GM21381 (cell line): Measurements from ENCODE around the gene VSTM4.
A peak's percentile ranks its signal among the peaks of the same experiment; 100 is the strongest.

Source experiments
- ATAC-seq: cut with Tn5 transposase; IDR thresholded peaks from one replicate; pipeline ENCODE4 v1.9.1; 2021; ENCODE audit warnings: mild to moderate bottlenecking, moderate library complexity; ENCODE audit not compliant: unreplicated experiment

VSTM4 gene

DNA sequence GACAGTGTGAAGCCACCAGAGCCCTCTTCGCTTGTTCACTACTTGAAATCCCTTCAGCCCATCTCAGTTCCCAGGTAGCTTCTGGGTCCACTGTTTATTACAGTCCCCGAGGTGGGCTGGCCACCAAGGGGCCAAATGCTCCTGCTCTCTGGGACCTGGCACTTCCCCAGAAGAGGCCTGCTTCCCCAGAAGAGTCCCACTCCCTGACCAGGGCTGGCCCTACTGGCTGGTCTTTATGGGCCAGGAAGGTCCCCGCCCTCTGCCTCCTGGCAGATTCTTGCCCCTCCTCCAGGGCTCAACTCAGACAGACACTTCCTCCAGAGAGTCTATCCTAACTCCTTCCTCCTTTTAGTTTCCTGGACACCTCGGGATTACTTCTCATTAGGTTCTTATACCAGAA, 105.0 kb downstream of the VSTM4 start:
- no peak for ATAC-seq

DNA sequence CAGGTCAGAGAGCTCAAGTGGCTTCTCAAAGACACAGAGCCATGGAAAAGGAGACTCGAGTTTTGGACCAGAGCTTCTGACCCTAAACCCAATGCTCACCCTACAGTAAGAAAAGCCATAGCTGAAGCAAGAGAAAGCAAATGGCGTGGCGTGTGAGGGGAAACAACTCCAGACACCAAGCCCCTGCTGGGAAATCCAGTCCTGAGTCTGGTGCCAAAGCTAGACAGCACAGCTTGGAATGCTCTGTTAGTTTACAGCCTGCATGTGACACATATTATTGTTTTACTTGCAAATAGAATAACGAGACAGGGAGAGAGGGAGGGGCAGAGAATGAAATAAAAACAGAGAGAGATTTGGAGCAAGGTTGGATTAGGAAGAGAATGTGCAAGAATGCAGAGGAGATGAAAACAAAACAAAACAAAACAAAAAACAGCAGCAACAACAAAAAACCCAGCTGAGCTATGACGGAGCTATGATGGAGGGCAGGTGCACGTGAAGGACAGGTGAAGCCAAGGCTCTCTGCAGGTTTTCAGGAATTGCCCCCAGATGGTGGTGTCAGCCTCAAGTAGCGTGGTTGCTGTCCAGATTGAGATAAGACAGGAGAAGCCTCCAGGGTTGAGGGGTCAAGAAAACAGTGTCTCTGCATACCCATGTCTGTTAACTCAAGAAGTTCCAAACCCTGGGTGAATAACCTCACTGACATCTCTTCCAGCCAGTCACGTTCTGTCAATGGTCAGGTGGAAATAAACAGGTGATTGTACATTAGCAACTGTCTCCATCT, 105.9 kb downstream of the VSTM4 start:
- no peak for ATAC-seq

DNA sequence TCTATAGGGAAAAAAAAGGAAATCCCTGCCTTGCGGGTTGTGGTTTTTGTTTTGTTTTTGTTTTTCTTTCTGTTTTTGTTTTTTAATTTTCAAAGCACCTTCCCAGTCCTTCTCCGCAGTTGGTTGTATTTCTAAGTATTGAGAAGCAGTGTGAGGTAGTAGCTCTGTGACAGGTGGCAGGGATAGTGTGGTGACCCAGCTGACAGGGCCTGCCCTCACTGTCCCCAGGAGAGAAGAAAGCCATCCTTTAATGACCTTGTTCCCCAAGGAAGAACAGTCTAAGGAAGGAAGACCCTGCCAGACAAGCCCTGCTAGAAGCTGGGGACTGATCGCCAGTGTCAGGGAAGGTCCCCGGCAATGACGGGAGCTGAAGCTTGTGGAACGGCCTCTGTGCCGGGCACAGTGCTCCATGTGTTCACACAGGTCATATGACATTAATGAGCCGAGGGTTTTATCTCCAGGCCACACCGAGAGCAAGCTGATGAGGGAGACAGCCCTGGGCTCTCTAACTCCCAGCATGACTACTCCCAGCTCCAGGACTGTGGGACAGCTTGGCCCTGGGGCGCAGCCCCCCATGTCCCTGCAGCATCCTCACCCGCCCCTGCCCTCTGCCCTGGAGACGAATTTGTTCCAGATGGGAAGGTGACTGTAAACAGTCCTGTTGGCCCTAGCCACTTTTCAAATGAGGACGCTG, 106.7 kb downstream of the VSTM4 start:
- ATAC-seq: no peak

DNA sequence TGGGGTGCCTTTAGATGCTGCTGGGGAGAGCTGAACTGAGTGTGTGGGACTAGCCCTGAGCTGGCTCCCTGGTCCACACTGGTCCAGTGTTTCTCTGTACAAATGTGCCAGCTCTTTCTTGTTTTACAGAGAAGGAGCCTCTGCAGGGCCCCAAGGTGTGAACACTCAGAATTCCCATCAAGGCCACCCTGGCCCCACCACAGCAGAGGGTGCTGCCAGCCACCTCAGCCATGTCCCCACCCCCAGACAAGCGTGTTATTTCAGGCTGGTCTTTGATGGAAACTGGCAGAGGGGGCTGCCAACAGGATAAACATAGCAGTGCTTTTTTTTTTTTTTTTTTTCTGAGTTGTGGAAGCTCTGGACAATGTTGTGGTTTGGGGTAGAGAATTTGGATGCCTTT, 107.2 kb downstream of the VSTM4 start:
- ATAC-seq: no peak

DNA sequence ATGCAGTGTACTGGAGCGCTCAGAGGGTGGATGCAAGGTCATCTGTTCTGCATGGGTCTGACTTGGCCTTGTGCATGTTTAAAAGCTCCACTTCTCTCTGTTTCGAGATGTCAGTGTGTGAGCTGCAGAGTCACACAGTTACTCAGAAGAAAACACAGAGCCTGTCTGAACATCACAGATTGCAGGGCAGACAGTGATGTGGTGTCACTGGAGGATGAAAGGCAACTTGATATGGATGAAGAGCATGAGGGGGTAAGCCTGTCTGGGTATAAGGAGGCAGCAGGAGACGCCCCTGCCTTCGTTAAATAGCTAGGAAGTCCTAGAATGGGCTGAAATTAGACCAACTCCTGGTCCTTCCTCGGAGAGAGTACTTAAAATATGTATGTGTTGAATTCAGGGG, 108.2 kb downstream of the VSTM4 start:
- ATAC-seq: no peak

DNA sequence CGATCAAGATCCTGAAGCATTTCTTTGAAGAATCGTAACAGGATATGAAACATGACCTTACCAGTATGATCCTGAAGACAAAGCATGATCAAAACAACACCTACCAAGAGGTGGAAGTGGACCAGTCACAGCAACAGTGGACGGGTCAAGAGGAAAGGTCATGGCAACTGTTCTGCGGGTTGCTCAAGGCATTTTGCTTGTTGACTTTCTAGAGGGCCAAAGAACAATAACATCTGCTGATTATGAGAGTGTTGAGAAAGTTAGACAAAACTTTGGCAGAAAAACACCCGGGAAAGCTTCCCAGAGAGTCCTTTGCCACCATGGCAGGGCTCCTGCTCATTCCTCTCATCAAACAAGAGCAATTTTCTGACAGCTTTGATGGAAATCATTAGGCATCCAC, 110.1 kb downstream of the VSTM4 start:
- ATAC-seq: no peak

DNA sequence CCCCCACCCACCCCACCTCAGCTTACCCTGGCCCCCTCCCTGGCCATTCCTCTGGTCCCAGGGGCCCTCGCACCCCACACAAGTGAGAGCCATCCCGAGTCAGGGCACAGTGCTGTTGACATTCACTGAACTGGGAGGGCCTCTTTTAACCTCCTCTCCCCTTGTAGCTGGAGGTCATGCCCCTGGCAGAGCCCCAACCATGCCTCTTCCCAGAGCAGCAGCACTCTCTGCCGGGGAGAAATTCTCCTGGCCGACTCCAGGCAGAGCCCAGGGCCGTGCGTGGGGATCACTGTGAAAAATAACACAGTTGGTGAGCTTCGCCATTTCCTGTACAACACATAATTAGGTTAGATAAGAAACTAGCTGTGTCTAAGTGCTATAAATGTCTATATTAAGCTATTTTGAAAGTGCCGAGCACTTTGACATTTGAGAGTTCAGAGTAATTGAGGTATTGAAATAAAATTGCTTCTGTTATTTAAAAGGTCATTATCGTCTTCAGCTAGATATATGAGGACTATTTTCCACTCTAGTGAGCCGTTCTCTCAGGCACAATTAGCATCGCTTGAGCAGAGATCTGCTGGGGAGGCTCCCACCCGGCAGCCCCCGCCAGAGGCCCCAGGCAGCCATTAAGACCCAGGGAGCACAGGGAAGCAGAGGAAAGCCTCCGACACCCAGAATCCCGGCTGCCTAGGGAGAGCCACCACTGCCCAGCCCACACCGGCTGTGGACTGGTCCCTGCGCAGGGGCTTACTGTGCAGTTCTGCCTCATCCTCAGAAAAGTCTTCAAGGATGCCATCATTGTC, 113.3 kb downstream of the VSTM4 start:
- no peak for ATAC-seq

DNA sequence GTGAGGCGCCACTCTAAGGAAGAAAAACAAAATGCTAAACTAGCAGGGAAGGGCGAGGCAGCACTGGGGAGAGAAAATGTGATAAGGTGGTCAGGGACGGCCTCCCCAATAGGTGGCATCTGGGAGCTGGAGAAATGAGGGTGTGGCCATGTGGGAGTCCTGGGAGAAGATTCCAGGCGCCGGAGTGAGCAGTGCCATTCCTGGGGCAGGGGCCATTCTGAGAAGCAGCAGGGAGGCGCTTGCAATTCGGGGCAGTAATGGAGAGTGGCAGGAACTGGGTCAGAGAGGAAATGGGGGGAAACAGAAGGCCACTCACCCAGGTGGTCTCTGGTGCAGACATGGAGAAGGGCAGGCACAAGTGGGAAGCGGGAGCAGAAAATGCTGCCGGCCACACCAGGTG, 113.9 kb downstream of the VSTM4 start:
- no peak for ATAC-seq

DNA sequence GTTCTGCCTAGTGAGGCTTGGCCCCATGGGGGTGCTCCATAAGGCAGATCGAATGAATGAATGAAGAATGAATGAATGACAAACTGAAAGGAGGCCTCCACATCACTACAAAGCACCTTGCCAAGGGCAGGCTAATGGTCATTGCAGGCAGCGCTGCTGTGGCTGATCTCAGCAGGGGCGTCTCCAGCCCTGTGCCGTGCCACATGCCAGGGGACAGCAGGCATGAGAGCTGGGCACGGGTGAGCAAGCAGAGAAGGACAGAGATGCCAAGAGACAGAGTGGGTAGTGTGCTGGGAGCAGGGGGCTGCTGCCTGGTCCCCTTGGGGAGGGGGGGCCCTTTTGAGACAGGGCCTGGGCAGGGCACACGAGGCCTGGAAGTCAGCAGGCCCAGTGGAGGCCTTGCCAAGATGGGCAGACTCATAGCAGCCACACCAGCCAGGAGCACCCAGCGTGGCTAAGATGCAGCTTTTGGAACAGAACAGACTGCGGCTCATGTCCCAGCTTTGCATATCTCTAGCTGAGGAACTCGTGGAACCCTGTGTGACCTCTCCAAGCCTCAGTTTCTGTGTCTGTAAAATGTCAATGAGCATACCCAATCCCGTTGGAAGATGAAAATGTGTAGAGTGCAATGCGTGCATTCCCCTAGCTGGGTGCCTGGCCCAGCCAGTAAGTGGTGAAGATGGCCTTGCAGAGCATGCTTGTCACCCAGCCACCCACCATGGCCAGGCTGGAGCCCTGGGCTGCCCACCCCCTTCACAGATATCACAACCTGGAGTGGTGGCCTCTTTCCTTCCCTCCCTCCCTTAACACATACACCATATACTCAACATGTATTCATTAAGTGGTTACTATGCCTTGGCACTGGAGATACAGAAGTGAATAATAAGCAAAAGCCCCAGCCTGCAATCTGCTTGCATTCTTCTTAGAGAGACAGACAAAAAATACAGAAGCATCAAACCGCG, 114.6 kb downstream of the VSTM4 start:
- ATAC-seq: no peak

DNA sequence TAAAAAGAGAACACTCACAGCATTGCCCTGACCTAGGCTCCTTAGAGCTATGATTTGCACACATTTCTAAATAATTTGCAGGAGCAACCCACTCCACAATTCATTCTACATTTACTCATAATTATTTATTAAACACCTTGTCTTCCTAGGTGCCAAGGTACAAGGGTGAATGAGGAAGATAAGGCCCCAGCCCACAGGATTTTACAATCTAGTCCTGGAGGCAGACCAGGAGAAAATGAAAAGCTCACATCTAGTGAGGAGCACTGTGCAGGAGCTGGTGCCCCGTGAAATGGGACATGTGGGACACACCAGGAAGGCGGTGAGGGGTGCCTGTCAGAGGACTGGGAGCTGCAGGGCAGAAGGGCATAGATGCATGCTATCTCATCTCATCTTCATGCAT, 116.0 kb downstream of the VSTM4 start:
- no peak for ATAC-seq

DNA sequence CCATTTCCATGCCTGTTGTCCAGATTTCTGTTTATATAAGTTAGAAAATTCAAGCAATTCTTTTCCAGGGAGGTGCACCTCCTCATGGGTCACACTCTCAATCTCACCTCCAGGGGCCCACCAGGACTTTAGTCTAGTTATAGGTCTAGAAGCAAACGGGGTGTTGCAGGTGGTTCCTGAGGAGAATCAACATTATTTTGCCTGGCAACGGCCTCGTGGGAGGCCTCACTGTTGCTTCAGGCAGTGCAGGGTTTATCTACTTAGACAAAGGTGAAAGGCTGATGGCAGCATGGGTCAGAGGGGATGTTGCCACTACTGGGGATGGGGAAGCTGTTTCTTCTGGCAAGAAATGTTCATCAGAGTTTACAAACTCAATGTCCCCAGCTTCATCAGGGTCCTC, 119.0 kb downstream of the VSTM4 start:
- ATAC-seq: no peak

DNA sequence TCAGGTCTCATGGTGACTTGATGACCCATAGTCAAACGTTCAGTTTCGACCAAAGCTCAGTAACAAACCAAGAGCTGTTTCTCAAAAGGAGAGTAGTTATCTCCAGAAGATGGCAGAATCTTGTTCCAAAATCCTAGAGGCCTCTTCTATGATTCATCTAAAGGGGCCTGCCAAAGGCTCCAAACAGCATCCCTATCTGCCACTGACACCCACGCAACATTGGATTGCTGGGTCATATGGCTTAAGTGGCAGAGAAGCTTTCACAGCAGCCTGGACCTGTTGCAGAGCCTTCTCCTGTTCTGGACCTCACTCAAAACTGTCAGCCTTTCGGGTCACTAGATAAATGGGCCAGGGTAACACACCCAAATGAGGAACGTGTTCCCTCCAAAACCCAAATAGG, 121.7 kb downstream of the VSTM4 start:
- no peak for ATAC-seq

DNA sequence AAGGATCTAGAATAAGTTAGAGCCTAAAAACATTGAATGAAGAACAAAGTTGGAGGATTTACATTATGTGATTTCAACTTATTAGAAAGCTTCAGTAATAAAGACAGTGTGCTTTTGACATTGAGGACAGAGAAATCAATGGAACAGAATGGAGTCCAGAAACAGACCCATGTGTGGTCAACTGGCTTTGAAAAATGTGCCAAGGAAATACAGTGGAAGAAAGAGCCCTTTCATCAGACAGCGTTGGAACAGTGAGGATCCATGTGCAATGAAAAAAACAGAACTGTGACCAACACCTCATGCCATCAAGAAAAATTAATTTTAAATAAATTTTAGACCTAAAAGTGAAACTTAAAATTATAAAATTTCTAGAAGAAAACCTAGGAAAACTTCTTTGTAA, 125.1 kb downstream of the VSTM4 start:
- no peak for ATAC-seq

DNA sequence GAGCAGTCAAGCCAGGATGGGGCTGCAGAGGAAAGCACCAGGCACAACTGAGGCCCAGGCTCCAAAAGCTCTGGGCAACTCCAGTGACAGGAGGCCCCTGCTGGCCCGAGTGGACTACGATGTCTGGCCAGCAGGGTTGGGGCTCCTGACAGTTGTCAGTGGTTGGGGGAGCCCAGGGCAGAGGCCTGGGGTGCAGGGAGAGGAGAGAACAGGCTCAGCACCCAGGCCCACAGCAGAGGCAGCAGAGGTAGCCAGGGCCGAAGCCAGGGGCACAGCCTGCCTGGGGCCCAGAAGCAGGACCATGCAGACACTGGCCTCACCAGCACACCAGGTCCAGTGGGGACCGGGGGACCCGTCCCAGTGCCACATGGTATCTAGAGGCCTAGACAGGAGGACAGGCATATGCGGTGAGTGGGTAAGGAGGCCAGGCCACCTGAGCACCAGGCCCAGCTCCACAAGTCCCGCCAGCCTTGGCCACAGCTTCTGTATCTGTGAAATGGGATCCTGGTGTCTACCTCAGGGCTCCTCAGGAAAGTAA, 129.6 kb downstream of the VSTM4 start:
- no peak for ATAC-seq

DNA sequence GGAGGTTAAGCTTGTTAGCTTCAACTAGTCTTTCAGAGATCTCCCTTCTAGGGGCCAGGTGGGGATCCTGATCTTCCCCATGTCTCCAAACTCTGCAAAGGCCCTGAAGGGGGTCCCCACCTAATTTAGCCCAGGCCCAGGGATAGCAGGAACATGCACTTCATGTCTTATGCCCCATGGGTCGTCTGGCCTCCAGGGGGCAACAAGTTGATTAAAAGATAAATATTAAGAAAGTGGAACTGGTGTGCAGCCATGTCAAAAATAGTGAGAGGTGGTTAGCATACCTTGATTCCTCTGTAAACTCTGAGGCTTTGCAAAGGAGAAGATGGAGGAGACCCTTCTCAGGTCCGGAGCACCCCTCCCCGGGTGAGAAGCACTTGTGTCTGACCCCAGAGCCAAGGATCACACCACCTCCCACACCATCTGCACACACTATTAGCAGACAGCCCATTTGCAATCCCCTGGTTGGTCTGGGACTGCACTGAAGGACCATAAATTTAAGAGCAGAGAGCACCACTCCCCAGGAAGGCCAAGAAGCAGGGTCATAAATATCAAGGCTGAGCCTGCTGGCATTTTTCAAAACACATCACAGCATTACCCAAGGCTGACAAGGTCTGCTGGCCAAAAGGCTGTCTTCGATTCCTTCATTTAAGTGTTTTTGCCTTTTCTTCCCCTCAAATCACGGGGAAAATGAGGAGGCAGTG, 131.5 kb downstream of the VSTM4 start:
- no peak for ATAC-seq

DNA sequence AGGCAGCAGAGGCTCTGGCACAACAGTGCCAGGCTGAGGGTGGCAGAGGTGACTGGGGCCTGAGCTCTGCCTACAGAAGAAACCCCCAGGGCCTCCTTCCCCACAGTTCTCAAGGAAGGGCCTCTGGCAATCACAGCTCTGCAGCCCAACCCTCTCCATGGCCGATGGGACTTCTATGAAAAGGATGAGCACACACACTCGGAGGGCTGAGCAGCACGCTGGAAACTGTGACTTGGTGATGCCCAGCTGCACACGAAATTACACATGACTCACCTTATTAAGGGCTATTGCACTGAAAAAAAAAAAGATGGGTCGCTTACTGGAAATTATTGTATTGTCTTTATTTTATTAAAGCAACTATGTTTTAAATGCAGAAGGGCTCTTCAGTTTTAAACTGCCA, 132.7 kb downstream of the VSTM4 start:
- ATAC-seq: no peak

DNA sequence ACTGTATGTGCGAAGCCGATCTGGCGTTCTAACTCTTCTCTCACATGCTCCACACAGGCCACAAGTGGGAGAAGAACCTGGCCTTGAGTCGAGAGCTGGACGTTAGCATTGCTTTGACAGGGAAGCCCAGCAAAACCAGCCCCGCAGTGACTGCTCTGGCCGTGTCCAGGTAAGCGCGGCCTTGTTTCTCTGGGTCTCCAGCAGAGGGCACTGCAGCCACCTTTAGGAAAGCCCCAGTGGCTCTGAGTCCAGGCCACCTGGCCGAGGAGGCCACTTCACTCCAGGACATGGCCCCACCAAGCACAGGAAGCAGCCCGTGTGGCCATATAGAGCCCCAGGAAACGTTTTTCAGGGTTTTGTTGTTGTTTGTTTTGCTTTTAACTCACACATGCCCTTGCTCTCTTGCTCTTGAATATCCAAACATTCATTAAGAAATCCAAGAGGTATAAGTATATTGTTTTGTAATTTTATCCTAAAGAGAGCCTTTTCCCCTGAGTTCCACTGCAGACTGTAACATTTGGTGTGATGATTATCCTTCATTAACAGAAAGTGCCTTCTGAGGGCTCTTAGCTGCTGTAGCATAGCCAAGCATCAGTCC, 133.9 kb downstream of the VSTM4 start:
- peak; percentile 61 for ATAC-seq

DNA sequence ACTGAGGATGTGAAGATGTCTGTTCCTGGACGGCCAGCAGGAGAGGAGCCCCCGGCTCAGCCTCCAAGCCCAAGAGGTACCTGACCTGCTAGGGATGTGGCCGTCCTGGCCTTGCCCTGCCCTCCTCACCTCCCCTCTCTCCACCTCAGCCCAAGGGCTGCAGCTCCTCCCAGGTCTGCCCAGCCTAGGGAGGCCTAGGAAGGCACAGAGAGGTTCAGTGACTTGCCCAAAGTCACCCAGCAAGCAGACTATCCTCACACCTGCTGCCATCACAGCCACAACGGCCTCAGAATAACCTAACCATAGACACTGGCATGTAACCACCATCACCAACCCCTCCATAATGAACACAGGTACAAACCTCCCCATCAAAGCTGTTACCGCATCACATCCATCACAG, 137.0 kb downstream of the VSTM4 start:
- ATAC-seq: no peak

DNA sequence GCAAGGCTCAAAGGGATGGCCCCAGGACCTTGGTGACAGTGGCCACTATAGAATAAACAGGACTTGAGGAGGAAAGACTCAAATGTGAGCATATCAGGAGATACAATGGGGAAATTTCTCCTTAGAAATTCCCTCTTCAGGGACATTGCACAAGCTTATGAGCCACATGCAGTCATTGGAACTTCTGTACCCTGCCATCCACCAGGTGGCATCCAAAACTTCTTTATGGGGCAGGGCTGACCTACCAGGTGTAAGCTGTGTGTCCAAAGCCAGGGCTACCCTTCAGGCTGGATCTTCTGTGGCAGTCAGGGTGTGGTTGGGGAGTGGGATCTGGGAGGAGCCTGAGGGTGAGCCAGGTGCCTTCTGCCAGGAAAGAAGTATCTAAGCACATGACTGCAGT, 139.1 kb downstream of the VSTM4 start:
- no peak for ATAC-seq
